SJCRH30 (cell line): ENCODE measurements around the gene ADGRL3. TPM values are rescaled to one million over a fixed set of nuclear protein-coding genes. Genes with fewer than 3 reads are reported as not detected.

Experiments
- DNase-seq, 2 experiments: peaks; one replicate each; pipeline ENCODE4 v3.0.0-alpha.2; 2015 to 2020
- H3K27ac ChIP-seq: fragments of 250-450 bp; sonication (Bioruptor Pico); 2 replicates; pipeline ENCODE4 v1.5.1; 2020; ENCODE audit warnings: mild to moderate bottlenecking, moderate library complexity
- H3K27me3 ChIP-seq: fragments of 250-450 bp; sonication (Bioruptor Pico); 2 replicates; pipeline ENCODE4 v1.5.1; 2020; ENCODE audit warnings: mild to moderate bottlenecking, moderate library complexity
- H3K36me3 ChIP-seq: fragments of 250-450 bp; sonication (Bioruptor Pico); 2 replicates; pipeline ENCODE4 v1.5.1; 2020; ENCODE audit warnings: mild to moderate bottlenecking, moderate library complexity
- H3K4me1 ChIP-seq: fragments of 250-450 bp; sonication (Bioruptor Pico); 2 replicates; pipeline ENCODE4 v1.5.1; 2020; ENCODE audit warnings: mild to moderate bottlenecking, moderate library complexity
- H3K4me3 ChIP-seq: fragments of 250-450 bp; sonication (Bioruptor Pico); 2 replicates; pipeline ENCODE4 v1.5.1; 2020; ENCODE audit warnings: mild to moderate bottlenecking, moderate library complexity
- H3K9me3 ChIP-seq: fragments of 250-450 bp; sonication (Bioruptor Pico); replicated peaks from 2 replicates; pipeline ENCODE4 v1.5.1; 2020; ENCODE audit warnings: mild to moderate bottlenecking, moderate library complexity
- total RNA-seq: library from RNA; depleted of rRNA; stranded (reverse); fragments of >200 nt; shearing (Covaris generic); gene quantifications from 2 replicates; pipeline ENCODE4 v1.2.3, GENCODE V29; 2014

Gene ADGRL3
- total RNA-seq, 1 experiment from 2014 or later: 0.40 TPM

- H3K9me3 ChIP-seq: no peaks in the 10 kb centered on the region
- no peaks in the 10 kb centered on the region for H3K27me3 ChIP-seq
- no peaks in the 10 kb centered on the region for H3K4me1 ChIP-seq
- H3K27ac ChIP-seq: no peak overlapping the region
- DNase-seq: no peak
- H3K4me3 ChIP-seq: no peak overlapping the region
- no peaks in the 10 kb centered on the region for H3K36me3 ChIP-seq
Observed at GRCh38 chr4:61427099-61427817, 227.1 kb downstream of the ADGRL3 start.

DNA sequence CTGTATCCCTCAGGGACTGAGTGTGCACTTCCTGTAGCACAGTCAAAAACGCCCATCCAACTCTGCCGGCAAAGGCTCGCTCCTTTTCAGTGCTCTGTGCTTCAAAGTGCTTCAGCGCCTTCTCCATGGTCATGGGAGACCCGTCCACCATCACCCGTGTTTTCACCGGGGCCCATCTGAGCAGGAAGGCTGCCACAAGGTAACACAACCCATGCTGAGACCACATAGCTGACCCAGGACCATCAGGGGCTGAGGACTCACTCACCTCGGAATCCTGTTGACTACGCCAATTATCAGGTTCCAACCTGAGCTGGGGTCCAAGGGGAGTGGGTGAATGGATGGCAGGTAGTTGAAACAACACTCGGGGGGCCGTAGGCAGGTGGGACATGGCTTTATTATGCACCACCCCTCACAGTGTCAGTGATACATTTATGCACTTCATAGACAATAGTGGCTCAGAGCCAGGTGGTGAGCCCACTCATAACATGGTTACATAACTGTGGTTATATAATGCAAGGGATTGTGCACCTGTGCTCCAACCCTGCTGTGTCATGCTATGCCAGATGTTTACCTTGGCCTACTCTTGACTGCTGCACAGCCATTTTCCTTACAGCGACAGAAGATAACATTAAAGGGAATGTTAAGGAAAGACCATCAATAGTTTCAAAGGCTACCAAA lies 227.8 kb downstream of the ADGRL3 start:
- Histone ChIP-seq H3K4me1 (no peaks in the 10 kb centered on the region), H3K27me3 (no peaks in the 10 kb centered on the region), H3K9me3 (no peaks in the 10 kb centered on the region), H3K4me3 (no peak overlapping the region), H3K36me3 (no peaks in the 10 kb centered on the region), H3K27ac (no peak overlapping the region)
- peak; percentile 9 for DNase-seq

DNA sequence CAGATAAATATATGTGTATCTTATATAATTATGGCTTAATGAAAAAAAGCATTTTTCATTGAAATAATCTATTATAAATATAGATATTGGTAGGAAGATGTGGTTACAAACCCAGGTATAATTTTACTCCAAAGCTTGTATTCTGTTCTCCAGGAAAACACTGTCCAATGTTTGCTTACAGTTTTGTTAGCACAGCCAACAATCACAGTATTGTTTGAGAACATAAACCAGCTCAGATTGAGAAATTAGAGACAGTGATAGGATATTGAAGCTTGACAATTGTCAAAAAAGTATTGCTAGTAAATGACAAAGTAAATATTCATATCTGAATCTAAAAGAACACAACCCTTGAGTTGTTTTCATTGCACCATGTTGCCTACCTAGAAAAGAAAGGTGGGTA lies 228.8 kb downstream of the ADGRL3 start:
- H3K9me3 ChIP-seq: no peaks in the 10 kb centered on the region
- H3K4me1 ChIP-seq: no peaks in the 10 kb centered on the region
- no peak for DNase-seq
- H3K4me3 ChIP-seq: no peak overlapping the region
- no peak overlapping the region for H3K27ac ChIP-seq
- H3K27me3 ChIP-seq: no peaks in the 10 kb centered on the region
- H3K36me3 ChIP-seq: no peaks in the 10 kb centered on the region

DNA sequence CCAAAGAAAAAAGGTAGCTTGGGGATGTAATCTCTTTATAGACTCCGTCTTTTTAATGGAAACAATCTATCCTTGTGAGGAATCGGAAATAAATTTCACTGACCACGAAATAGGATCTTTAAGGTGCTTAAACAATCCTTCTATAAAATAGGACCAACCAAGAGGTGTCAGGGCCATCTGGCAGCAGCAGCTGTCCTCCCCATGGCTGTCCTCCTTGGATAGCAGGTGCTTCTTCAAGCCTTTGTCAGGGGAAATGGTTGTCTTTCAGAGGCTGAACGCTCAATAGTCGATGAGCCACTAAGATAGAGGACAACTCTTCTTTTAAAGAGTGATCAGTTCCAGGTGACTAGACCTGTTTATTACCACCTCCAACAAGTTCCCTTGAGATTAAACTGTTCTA lies 231.0 kb downstream of the ADGRL3 start:
- H3K36me3 ChIP-seq: no peaks in the 10 kb centered on the region
- H3K4me3 ChIP-seq: no peak overlapping the region
- no peaks in the 10 kb centered on the region for H3K4me1 ChIP-seq

DNA sequence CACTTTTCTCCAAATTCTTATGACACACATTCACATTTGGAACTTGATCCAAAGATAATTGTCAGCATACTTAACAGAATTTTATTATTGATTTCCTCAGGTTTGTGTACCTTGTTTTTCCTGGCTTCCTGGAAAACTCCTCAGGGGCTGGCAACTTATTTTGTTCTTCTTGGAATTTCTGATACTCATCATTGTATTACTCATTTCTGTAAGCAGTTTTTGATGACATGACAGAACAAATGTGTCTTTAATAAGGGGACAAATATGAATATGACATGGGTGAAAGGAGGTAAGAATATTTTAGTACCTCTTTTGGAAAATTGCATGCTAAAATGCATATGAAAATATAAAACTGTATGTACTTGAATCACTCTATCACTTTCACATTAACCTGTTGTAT lies 237.8 kb downstream of the ADGRL3 start:
- Histone ChIP-seq H3K27me3 (no peaks in the 10 kb centered on the region), H3K4me1 (no peaks in the 10 kb centered on the region), H3K36me3 (no peaks in the 10 kb centered on the region), H3K9me3 (no peaks in the 10 kb centered on the region), H3K27ac (no peak overlapping the region), H3K4me3 (no peak overlapping the region)
- no peak for DNase-seq

More for the DNA sequence above, 231.0 kb downstream of the ADGRL3 start:
- no peak for DNase-seq
- no peaks in the 10 kb centered on the region for H3K27me3 ChIP-seq
- H3K9me3 ChIP-seq: no peaks in the 10 kb centered on the region
- H3K27ac ChIP-seq: no peak overlapping the region

GRCh38 chr4:61440321-61440720 lies 240.2 kb downstream of the ADGRL3 start:
- H3K4me1 ChIP-seq: no peaks in the 10 kb centered on the region
- H3K36me3 ChIP-seq: no peaks in the 10 kb centered on the region
- no peak overlapping the region for H3K27ac ChIP-seq
- no peak overlapping the region for H3K4me3 ChIP-seq
- H3K27me3 ChIP-seq: no peaks in the 10 kb centered on the region
- DNase-seq: no peak
- H3K9me3 ChIP-seq: no peaks in the 10 kb centered on the region

DNA sequence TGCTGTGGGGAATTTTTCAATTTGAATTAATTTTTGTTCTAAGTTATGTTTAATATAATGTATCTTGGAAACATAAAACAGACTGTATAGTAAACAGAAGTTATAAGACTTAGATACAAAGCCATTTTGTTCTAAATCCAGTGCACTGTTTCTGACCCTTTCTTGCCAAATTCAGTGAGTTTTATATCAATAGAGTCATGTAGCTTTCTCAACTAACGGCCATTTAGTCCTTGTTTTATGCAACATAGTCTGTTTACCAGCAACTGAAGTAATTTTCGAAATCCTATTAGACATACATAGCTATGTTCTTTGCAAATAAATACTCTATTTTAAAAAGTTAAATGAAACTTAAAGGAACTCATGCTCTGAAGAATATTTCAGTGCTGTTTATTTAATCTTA lies 242.8 kb downstream of the ADGRL3 start:
- no peak for DNase-seq
- H3K27ac ChIP-seq: no peak overlapping the region
- H3K9me3 ChIP-seq: no peaks in the 10 kb centered on the region

GRCh38 chr4:61443813-61444510 lies 243.8 kb downstream of the ADGRL3 start:
- H3K9me3 ChIP-seq: no peaks in the 10 kb centered on the region
- no peaks in the 10 kb centered on the region for H3K36me3 ChIP-seq
- H3K27me3 ChIP-seq: no peaks in the 10 kb centered on the region
- DNase-seq: no peak
- no peak overlapping the region for H3K4me3 ChIP-seq
- H3K4me1 ChIP-seq: no peaks in the 10 kb centered on the region
- H3K27ac ChIP-seq: no peak overlapping the region

More for the DNA sequence above, 242.8 kb downstream of the ADGRL3 start:
- Histone ChIP-seq H3K4me3 (no peak overlapping the region), H3K36me3 (no peaks in the 10 kb centered on the region), H3K27me3 (no peaks in the 10 kb centered on the region), H3K4me1 (no peaks in the 10 kb centered on the region)

DNA sequence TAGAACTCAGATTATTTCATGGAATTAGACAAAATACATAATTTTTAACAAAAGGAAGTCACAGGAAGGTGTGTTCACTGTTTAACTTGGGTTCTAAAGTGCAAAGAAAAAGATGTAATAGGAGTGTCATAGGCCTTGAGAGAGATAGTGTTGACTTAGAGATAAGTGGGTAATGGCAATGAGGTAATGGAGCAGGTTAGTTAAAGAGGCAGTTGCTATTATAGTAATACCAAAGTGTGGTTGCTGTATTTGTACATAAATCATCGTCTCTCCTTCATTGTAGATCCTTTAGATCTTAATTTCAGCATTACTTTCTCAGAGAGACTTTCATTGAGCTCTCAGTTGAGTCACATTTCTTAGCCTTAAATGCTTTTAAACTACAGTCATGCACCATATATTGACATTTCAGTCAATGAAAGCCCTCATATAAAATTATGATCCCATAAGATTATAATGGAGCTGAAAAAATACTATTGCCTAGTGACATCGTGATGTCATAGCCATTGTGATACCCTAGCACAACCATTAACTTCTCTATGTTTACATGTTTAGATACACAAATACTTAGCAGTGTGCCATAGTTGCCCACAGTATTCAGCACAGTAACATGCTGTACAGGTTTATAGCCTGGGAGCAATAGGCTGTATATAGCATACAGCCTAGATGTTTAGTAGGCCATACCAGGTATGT lies 245.4 kb downstream of the ADGRL3 start:
- Histone ChIP-seq H3K27ac (no peak overlapping the region), H3K4me1 (no peaks in the 10 kb centered on the region), H3K9me3 (no peaks in the 10 kb centered on the region), H3K27me3 (no peaks in the 10 kb centered on the region), H3K4me3 (no peak overlapping the region), H3K36me3 (no peaks in the 10 kb centered on the region)
- DNase-seq: no peak

GRCh38 chr4:61446941-61447340 lies 246.8 kb downstream of the ADGRL3 start:
- no peak for DNase-seq
- no peaks in the 10 kb centered on the region for H3K36me3 ChIP-seq
- no peaks in the 10 kb centered on the region for H3K27me3 ChIP-seq
- no peaks in the 10 kb centered on the region for H3K9me3 ChIP-seq
- H3K27ac ChIP-seq: no peak overlapping the region
- H3K4me3 ChIP-seq: no peak overlapping the region
- no peaks in the 10 kb centered on the region for H3K4me1 ChIP-seq

DNA sequence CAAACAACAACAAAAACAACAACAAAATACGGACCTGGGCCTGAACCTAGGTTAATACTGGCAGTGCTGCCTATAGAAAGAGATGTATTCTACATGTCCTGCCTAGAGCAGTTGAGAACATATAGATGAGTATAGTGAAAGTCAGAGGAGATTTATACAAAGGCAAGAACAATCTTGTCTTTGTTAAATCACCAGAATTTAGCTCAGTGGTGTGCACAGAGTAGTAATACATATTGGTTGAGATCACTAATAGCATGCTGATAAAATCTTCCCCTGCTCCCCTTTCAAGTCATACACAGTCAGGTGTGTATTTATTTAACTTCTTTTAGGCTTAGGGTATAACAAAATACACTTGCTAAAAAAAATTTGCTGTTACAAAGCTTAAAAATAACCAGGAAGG lies 247.8 kb downstream of the ADGRL3 start:
- Histone ChIP-seq H3K9me3 (no peaks in the 10 kb centered on the region), H3K27me3 (no peaks in the 10 kb centered on the region), H3K4me1 (no peaks in the 10 kb centered on the region), H3K4me3 (no peak overlapping the region), H3K27ac (no peak overlapping the region), H3K36me3 (no peaks in the 10 kb centered on the region)
- no peak for DNase-seq

DNA sequence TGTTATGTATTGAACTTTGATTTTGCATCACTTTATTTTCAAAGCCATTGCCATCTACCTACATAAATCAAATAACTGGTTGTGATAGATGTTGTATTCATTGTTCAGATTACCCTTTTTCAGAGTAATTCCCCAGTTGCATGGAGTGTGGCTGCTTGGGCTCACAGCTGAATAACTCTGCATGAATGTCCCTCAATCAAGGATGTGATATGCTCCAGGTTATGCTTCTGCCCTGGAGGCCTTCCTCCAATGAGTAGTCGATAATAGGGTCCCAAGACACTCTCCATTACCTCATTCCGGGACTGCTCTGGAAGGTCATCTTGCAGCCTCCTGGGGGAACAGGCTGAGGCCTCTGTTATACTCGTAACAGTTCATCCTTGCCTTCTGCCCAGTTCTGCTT lies 251.8 kb downstream of the ADGRL3 start:
- no peak overlapping the region for H3K4me3 ChIP-seq
- H3K36me3 ChIP-seq: no peaks in the 10 kb centered on the region
- H3K27me3 ChIP-seq: no peaks in the 10 kb centered on the region
- no peak overlapping the region for H3K27ac ChIP-seq
- no peaks in the 10 kb centered on the region for H3K9me3 ChIP-seq
- H3K4me1 ChIP-seq: no peaks in the 10 kb centered on the region
- no peak for DNase-seq

GRCh38 chr4:61461956-61462355 lies 261.8 kb downstream of the ADGRL3 start:
- Histone ChIP-seq H3K27me3 (no peaks in the 10 kb centered on the region), H3K27ac (no peak overlapping the region), H3K4me1 (no peaks in the 10 kb centered on the region), H3K36me3 (no peaks in the 10 kb centered on the region), H3K4me3 (no peak overlapping the region), H3K9me3 (no peaks in the 10 kb centered on the region)
- DNase-seq: no peak

DNA sequence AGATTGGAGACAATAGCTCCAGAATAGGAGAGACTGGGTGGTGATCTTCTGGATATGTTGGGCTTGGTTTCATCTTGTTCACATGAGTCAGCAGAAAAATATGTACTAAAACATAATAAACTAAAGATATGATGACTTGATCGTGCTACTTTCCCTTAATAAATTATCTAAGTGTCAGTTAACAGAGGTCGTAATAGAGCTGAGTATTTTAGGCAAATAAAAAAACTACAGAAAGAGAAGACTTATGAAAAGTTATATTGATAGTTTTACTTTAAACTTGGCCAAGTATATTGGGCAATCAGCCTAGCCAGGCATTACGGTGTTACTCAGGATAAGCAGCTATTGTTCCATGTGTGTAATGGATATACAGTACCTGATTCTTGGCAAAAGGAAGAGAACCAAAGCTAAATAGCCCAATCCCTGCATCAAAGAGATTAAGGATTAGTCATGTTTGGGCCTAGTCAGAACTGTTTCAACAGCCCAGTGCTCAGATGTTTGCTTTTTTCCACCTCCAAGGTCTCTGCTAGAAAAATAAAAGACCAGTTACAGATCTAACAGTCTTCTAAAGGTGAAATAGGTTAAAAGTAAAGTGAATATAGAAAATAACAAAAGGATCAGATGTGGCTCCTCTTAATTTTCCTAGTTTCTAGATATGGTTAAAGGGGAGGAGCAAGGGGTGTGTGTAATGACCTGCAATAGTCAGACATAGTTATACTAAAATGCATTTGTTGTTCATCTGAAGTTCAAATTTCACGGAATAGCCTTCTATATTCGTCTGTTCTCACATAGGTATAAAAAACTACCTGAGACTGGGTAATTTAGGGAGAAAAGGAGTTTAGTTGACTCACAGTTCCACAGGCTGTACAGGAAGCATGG lies 262.6 kb downstream of the ADGRL3 start:
- Histone ChIP-seq H3K4me1 (no peaks in the 10 kb centered on the region), H3K27ac (no peak overlapping the region), H3K4me3 (no peak overlapping the region), H3K9me3 (no peaks in the 10 kb centered on the region), H3K27me3 (no peaks in the 10 kb centered on the region), H3K36me3 (no peaks in the 10 kb centered on the region)
- DNase-seq: no peak
